ENCODE results near the gene DSE. TPM values are rescaled to one million over a fixed set of nuclear protein-coding genes. Genes with fewer than 3 reads are reported as not detected.

The DSE gene
- total RNA-seq, 1 donor from 2014 or later = 11.7 TPM

- no peak for DNase-seq (ENCODE audit: low spot score)
- ATAC-seq = no peak
These were observed 15.2 kb downstream of the DSE start for GRCh38 chr6:116385921-116386320.

GRCh38 chr6:116386581-116387299 is 16.0 kb downstream of the DSE start:
- ATAC-seq (no peak), DNase-seq (ENCODE audit: low spot score) (no peak)

GRCh38 chr6:116387374-116387773 is 16.6 kb downstream of the DSE start:
- DNase-seq (ENCODE audit: low spot score) = no peak
- ATAC-seq = no peak

GRCh38 chr6:116388924-116389323 is 18.2 kb downstream of the DSE start:
- ATAC-seq = peak; percentile 29
- no peak for DNase-seq (ENCODE audit: low spot score)

GRCh38 chr6:116389357-116389756 is 18.6 kb downstream of the DSE start:
- ATAC-seq (no peak), DNase-seq (ENCODE audit: low spot score) (no peak)

GRCh38 chr6:116390581-116390980 is 19.8 kb downstream of the DSE start:
- DNase-seq (ENCODE audit: low spot score) = no peak
- ATAC-seq = no peak

- DNase-seq (ENCODE audit: low spot score) (no peak), ATAC-seq (peak; percentile 29)
These were observed 21.6 kb downstream of the DSE start for GRCh38 chr6:116392132-116393013.

- ATAC-seq (peak; percentile 33), DNase-seq (ENCODE audit: low spot score) (no peak)
These were observed 22.7 kb downstream of the DSE start for GRCh38 chr6:116393430-116393829.

GRCh38 chr6:116395647-116396046 is 24.9 kb downstream of the DSE start:
- ATAC-seq (no peak), DNase-seq (ENCODE audit: low spot score) (no peak)

GRCh38 chr6:116396441-116396840 is 25.7 kb downstream of the DSE start:
- DNase-seq (ENCODE audit: low spot score) (no peak), ATAC-seq (no peak)

- ATAC-seq (no peak), DNase-seq (ENCODE audit: low spot score) (no peak)
These were observed 27.2 kb downstream of the DSE start for GRCh38 chr6:116397914-116398313.

GRCh38 chr6:116398316-116399010 is 27.7 kb downstream of the DSE start:
- peak; percentile 62 for ATAC-seq
- no peak for DNase-seq (ENCODE audit: low spot score)

- ATAC-seq (no peak), DNase-seq (ENCODE audit: low spot score) (no peak)
These were observed 28.5 kb downstream of the DSE start for GRCh38 chr6:116399287-116399686.

- DNase-seq (ENCODE audit: low spot score) (no peak), ATAC-seq (no peak)
These were observed 29.6 kb downstream of the DSE start for GRCh38 chr6:116400328-116400727.

GRCh38 chr6:116402108-116402937 is 31.6 kb downstream of the DSE start:
- ATAC-seq = no peak
- DNase-seq (ENCODE audit: low spot score) = no peak

- DNase-seq (ENCODE audit: low spot score) (no peak), ATAC-seq (no peak)
These were observed 32.5 kb downstream of the DSE start for GRCh38 chr6:116403205-116403604.

- no peak for ATAC-seq
- DNase-seq (ENCODE audit: low spot score) = no peak
These were observed 33.9 kb downstream of the DSE start for GRCh38 chr6:116404696-116405095.

GRCh38 chr6:116405138-116405537 is 34.4 kb downstream of the DSE start:
- DNase-seq (ENCODE audit: low spot score) (no peak), ATAC-seq (no peak)

GRCh38 chr6:116405652-116406356 is 35.1 kb downstream of the DSE start:
- ATAC-seq = no peak

More at GRCh38 chr6:116405652-116406356, 35.1 kb downstream of the DSE start:
- no peak for DNase-seq (ENCODE audit: low spot score)
